ENCODE results near the gene LIMK1.
"Not testable (repeated sequence)": the region's sequence is repeated elsewhere in the genome, so short reads cannot be mapped to it uniquely, and the experiment has no call there.

Gene LIMK1

DNA sequence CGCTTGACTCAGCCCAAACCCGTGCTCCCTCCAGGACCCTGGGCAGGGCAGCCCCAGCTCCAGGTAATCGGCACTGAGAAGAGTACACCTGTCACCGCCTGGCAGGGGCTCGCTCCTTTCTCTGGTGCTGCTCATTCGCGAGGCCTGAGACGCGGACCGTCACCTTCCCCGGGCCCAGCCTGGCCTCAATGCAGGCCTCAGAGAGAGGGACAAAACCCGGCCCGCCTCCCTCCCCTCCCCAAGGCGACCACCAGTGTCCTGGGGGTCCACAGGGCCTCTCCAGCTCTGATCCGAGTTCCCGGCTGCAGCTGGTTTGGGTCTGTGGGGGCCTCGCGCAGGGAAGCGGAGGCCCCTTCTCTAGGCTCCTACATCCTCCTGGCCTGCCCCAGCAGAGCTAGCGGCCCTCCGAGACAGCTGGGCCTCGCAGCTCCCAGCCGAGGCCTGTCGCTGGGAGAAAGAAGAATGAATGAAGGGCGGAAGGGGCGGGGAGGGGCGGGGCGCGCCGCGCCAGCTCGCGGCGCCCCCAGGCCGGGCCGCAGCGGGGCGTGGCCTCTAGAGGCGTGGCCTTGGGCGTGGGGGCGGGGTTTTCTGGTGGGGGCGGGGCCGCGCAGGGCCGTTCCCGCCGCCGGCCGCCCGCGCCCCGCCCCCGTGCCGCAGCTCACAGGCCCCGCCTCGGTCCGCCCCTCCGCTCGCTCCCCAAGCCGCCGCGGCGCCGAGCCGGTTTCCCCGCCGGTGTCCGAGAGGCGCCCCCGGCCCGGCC is at the start of gene LIMK1:
Gene LIMK1, plus strand, starts transcription at position 688 of the 760 bp plus-strand sequence. CDS start 187 bp downstream, outside the sequence.
- peak; percentile 55 for DNase-seq (ENCODE audit: low read depth, low spot score)

GRCh38 chr7:74037609-74038008 is 46.0 kb upstream of the LIMK1 start:
- DNase-seq (ENCODE audit: low read depth, low spot score) = no peak

DNA sequence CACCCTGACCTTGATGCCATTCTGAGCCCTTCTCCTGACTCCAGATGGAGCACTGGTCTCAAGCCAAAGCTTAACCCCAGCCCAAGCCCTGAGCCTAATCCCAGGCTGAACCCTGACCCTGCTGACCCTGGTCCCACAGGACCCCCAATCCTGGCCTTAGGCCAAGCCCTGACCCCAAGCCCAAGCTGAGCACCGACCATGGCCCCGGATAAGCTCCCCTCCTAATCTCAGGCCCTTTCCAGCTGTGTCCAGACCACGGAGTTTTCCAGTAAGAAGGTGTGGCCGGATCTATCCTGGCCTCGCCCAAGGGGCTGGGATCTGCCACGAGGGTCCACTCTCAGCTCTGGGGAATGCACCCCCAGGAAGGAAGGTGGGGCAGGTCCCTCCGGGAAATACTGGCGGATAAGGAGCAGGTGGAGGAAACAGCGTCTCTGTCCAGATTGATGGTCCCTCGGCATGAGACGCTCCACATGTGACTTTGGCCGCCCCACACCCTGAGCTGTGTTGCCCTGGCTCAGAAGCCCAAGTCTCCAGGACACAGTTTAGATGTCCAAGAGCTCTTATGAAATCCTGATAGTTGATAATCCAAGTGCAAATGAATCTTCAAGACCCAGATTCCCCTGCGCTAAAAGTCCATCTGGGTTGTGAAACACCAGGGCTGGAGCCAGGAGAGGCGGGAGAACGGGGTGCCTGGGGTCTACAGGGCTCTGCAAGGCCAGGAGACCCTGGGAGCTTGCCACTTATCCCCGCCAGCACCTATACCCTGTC is 45.2 kb upstream of the LIMK1 start:
- DNase-seq (ENCODE audit: low read depth, low spot score) = no peak

DNA sequence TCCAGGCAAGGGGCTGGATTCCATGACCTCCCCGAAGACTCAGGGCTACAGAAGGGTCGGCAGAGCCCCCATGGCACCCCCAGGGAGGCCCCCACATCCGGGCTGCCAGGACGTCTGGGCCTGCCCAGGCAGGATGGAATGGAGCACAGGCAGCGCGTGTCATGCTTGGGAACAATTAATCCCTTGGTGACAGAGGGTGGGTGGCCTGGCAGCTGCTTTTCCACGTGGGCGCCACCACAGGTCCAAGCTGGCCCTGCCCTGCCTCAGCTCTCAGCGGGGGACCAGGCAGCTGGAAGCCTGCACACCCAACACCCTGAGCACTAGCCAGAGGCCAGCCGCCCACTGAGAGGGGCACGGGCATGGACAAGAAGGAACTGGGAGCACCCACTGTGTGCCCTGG is 44.3 kb upstream of the LIMK1 start:
- DNase-seq (ENCODE audit: low read depth, low spot score) = no peak

DNA sequence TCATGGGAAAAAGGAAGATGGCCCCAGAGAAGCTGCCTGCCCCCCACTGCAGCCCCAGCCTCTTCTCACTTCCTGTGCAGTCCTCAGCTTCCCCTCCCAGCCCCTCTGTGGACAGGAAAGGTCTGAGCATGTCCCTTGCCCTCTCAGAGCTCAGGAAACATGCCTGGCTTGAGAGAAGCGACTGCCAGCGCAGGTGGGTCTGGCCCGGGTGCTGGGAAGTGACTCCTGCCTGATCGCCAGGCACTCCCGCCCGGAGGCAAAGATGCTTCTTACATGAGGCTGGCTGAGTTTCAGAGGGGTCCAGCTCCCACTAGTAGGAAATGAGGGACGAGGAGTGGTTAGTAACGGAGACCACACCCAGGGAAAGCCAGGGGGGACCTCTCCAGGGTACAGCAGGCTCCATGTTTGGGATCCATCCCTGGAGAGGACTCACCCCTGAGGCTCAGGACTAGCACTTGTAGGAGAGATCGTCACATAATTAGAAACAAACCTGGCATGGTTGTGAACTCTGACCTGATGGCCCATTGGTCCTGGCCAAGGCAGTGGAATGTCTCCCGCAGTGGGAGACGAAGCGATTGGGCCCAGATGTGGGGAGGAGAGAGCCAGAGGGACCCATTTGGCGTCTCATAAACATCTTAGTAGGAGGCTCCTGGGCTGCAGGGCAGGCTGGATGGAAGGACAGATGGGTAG is 43.4 kb upstream of the LIMK1 start:
- no peak for DNase-seq (ENCODE audit: low read depth, low spot score)

GRCh38 chr7:74040791-74041520 is 42.6 kb upstream of the LIMK1 start:
- DNase-seq (ENCODE audit: low read depth, low spot score) = no peak

- no peak for DNase-seq (ENCODE audit: low read depth, low spot score)
Measured at GRCh38 chr7:74042746-74043522, 40.7 kb upstream of the LIMK1 start.

- peak; percentile 74 for DNase-seq (ENCODE audit: low read depth, low spot score)
Measured at GRCh38 chr7:74043523-74043951, 40.1 kb upstream of the LIMK1 start.

- no peak for DNase-seq (ENCODE audit: low read depth, low spot score)
Measured at GRCh38 chr7:74044366-74045350, 38.9 kb upstream of the LIMK1 start.

DNA sequence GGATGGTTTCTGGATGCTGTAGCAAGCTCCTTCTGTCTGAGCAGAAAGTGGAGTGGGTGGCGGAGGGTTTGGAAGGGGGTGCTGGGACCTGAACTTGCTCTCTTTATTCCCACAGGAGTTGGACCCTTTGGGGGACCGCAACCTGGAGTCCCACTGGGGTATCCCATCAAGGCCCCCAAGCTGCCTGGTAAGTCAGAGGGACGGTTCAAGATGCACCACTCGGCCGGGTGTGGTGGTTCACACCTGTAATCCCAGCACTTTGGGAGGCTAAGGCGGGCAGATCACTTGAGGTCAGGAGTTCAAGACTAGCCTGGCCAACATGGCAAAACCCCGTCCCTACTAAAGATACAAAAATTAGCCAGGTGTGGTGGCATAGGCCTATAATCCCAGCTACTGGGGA is 37.0 kb upstream of the LIMK1 start:
- not testable (repeated sequence) for DNase-seq (ENCODE audit: low read depth, low spot score)

DNA sequence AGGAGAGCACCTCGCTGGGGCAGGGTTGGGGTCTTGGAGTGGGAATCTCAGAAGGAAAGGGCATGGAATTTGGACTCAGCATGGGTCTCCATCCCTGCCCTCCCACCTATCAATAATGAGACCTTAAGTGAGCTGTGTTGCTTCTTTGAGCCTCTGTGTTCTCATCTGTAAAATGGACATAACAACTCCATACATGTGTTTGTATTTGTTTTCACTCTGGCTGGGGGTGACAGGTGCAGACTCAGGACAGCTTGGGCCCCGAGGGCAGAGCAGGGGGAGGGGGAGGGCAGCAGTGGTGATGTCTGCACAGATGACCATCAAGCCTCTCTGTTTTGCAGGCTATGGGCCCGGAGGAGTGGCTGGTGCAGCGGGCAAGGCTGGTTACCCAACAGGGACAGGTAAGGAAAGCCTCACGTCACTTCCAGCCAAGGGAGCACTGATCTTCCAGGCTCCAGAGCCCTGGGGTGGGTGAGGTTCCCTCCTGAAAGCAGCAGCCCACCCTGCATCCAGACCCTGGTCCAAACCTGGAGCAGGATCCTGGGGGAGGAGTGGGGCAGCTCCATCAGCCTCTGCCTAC is 35.7 kb upstream of the LIMK1 start:
- no peak for DNase-seq (ENCODE audit: low read depth, low spot score)

- no peak for DNase-seq (ENCODE audit: low read depth, low spot score)
Measured at GRCh38 chr7:74048999-74049599, 34.5 kb upstream of the LIMK1 start.

DNA sequence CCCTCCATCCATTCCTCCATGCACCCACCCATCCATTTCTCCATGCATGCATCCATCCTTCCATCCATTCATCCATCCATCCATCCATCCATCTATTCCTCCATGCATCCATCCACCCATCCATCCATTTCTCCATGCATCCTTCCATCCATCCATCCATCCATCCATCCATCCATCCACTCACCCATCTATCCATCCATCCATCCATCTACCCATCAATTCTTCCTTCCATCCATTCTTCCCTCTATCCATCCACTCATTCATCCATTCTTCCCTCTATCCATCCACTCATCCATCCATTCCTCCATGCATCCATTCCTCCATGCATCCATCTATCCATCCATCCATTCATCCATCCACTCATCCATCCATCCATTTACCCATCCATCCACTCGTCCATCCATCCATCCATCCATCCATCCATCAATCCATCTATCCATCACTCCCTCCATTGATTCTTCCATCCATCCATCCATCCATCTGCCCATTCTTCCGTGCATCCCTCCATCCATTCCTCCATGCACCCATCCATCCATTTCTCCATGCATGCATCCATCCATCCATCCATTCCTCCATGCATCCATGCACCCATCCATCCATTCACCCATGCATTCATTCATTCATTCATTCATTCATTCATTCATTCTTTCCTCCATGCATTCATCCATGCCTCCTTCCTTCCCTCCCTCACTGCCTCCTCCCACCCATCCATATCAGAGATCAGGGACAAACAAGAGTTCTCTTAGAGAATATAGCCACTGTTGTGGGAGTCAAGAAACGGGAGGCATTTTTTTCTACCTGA is 33.4 kb upstream of the LIMK1 start:
- DNase-seq (ENCODE audit: low read depth, low spot score) = no peak

GRCh38 chr7:74051193-74051592 is 32.4 kb upstream of the LIMK1 start:
- DNase-seq (ENCODE audit: low read depth, low spot score) = no peak

DNA sequence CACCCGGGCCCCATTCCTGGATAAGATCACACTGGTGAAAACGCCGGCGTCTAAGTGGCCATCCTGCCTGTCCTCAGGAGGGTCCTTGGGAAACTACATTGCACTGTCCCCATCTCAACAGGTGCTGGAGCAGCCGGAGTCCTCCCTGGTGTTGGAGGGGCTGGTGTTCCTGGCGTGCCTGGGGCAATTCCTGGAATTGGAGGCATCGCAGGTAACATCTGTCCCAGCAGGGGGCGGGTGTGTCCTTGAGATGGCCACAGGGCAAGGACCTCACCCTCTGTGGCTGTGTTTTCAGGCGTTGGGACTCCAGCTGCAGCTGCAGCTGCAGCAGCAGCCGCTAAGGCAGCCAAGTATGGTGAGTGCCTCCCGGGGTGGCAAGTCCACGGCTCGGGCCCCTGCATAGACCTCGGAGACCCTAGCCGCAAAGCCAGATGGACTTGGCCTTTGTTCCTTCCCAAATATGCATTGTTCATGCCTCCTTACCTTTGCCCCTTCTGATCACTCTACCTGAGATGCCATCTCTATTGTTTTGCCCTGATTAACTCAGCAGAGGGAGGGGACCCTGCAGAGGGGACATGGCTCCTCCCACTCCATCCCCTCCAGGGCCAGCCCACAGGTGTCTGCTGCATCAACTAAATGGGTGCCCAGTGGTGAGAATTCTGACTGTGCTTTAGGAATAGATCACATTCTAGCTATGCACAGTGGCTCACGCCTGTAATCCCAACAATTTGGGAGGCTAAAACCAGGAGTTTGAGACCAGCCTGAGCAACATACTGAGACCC is 31.8 kb upstream of the LIMK1 start:
- DNase-seq (ENCODE audit: low read depth, low spot score) = no peak

- DNase-seq (ENCODE audit: low read depth, low spot score) = no peak
Measured at GRCh38 chr7:74052628-74053027, 31.0 kb upstream of the LIMK1 start.

GRCh38 chr7:74053589-74054186 is 29.9 kb upstream of the LIMK1 start:
- no peak for DNase-seq (ENCODE audit: low read depth, low spot score)
